CD4-positive, alpha-beta T cell treated with Interleukin-17A for 1 hour (primary cell): ENCODE results near the gene ARL2.

Experiments
- DNase-seq: peaks from one replicate; pipeline ENCODE4 v3.0.0-alpha.2; 2020

The ARL2 gene

GRCh38 chr11:65051398-65051858 is 37.5 kb downstream of the ARL2 start:
- no peak for DNase-seq

- peak; percentile 40 for DNase-seq
Observed at GRCh38 chr11:65053827-65054508, 40.0 kb downstream of the ARL2 start.

DNA sequence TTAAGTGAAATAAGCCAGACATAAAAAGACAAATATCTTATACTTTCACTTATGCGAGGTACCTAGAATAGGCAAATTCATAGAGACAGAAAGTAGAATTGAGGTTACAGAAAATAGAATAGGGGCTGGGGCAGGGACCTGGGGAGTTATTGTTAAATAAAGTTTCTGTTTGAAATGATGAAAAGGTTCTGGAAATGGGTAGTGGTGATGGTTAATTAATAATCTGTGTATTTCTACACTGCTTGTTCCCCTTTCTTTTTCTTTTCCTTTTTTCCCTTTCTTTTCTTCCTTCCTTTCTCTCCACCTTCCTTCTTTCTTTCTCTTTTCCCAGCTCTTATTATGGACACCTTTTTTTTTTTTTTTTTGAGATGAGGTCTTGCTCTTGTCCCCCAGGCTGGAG is 41.6 kb downstream of the ARL2 start:
- no peak for DNase-seq

GRCh38 chr11:65056999-65057398 is 43.0 kb downstream of the ARL2 start:
- DNase-seq = no peak

GRCh38 chr11:65057526-65057925 is 43.6 kb downstream of the ARL2 start:
- DNase-seq = no peak

GRCh38 chr11:65058012-65058411 is 44.1 kb downstream of the ARL2 start:
- no peak for DNase-seq

DNA sequence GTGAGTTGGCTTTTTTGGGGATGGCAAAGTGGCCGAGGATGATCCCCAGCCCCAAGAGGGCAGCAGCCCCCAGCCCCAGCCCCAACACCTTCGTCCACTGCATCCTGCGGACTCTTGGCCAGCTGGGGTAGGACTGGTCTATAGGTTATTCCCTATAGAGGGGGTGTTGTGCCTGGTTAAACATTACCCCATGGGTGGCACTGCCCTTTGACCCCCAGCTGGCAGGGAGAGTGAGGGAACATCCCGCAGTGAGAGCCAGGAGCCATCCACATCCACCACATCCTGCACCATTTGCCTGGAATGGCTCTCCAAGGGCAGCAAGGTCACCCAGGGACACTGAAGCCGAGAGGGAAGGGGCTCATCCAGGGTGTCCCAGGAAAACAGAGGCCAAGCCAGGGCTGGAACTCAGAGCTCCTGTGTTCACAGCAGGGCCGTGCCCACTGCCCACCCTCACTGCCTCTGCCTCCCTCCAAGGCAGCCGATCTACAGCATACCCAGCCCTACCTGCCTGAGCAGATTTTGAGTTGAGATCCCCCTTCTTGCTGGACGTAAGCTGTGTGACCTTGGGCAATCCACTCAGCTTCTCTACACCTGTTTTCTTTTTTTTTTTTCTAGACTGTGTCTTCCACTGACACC is 44.6 kb downstream of the ARL2 start, which contains the start of gene NAALADL1:
NAALADL1 (minus strand) TSS at position 135 of the 636 bp plus-strand sequence; CDS start at position 103, 32 bp downstream.
- DNase-seq = no peak

DNA sequence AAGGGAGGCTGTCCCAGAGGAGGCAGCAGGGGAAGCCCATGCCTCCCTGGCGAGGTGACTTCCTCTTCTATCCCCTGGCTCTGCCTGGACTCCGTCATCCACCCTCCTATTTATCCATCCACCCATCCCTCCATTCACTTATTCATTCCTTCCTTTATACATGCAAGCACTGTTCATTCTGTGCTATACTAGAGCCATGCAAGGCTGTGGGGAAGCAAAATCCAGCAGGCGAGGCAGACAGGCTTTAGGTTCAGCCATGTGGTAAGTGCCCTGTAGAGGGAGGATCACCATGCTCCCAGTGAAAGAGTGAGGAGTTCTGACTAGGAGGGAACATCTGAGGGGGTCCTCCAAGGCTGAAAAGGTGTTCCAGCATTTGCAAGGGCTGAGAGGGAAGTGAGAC is 45.6 kb downstream of the ARL2 start:
- DNase-seq = no peak

GRCh38 chr11:65059959-65060824 is 46.2 kb downstream of the ARL2 start:
- DNase-seq = no peak

DNA sequence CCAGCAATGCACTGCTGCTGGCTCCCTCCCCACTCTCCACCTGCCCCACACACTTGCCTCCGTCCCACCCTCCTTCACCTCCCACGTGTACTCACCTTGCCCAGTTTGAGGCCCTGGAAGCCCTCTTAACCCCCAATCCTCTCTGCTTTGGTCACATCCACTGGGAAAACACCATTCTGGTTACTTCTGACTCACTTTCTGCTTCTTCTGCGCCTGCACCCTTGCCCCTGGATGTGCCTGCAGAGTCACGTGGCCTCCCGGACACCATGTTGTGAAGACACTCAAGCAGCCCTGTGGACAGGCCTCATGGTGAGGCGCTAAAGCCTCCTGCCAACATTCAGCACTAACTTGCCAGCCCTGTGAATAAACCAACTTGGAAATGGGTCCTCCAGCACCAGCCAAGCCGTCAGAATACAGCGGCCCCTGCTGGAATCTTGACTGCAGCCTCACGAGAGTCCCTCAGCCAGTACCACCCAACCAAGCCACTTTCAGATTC is 47.0 kb downstream of the ARL2 start:
- no peak for DNase-seq

GRCh38 chr11:65063532-65063931 is 49.6 kb downstream of the ARL2 start:
- no peak for DNase-seq

DNA sequence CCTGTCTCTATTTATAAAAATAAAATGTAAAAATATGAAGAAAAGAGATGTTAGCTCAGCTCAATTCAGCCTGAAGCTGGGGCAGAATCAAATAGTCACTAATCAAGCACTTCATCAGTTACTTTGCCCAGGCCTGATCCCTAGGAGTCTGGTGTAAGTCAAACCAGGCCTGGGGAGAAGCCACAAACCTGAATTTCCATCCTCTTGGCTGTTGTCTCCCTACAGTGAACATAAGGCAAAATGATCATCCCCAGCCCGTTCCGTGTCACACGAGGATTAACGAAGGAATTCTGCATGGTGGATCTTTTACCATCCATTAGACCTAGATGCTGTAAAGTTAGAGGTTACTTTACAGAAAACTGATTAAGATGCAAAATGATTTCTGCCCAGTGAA is 50.9 kb downstream of the ARL2 start:
- no peak for DNase-seq

- no peak for DNase-seq
Observed at GRCh38 chr11:65065851-65066250, 51.9 kb downstream of the ARL2 start.

DNA sequence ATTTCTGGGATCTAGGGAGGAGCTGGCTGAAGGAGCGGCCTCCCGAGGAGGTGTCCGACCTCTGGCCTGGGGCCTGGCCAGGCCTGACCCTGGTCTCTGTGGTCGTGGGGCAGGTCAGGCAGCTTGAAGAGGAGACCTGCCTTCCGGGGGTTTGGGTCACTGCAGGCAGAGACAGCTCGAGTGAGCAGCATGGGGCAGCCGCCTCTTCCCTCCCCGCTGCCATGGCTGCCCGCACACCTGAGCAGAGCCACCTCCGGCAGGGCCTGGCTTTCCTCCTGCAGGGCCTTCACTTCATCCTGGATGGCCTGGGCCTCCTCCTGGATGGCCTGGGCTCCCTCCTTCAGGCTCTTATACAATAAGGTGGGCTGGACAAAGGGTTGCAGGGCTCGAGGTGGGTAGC is 52.4 kb downstream of the ARL2 start:
- DNase-seq = no peak

DNA sequence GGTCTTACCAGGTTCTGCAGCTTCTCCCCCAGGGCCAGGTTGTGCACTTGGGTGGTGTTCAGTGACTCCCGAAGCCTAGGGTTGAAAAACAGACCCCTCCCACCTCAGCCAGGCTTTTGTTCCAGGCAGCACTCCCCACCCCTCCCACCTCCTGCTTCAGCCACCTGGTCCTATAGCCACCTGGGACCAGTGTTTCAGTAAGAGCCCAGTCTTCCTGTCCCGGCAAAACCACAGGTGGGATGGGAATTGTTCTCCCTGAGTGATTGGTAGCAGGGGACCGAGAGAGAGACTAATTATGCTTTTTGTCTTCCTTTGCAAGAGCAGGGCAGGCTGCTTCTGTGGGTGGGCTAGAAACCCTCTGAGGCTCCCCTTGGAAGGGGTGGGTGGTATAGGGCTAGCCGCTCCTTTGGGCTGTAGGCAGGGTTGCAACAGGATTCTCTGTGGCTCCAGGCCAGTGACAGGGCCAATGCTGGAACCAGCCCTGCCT is 52.9 kb downstream of the ARL2 start:
- no peak for DNase-seq

DNA sequence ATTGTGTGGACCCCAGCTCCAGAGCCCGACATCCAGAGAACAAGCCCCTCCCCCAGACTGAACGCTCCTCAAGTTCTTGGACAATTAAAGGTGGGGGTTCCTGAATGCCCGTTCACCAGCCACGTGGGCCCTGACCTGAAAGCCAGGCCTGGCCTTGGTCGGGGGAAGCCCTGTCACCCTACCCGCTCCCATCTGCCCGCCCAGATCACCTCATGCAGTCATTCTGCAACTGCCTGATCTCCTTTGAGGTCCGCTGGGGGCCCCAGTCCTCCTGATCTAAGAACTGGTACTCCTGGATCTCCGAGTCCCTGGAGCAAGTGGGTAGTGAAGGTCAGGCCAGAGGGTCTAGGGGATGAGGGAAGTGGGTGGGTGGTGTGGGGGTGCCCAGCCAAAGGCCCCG is 53.5 kb downstream of the ARL2 start:
- DNase-seq = no peak

- no peak for DNase-seq
Observed at GRCh38 chr11:65069217-65069616, 55.3 kb downstream of the ARL2 start.
